NCI-H1092 treated with DMSO at 0.1 percent for 48 hours (cell line): ENCODE results near the gene IL1R2.
"Not testable (repeated sequence)": the region's sequence is repeated elsewhere in the genome, so short reads cannot be mapped to it uniquely, and the experiment has no call there.

ENCODE experiments used
- DNase-seq: peaks from one replicate; lab custom pipeline; 2025; lab: John Stamatoyannopoulos, UW

Gene IL1R2

GRCh38 chr2:101998896-101999789 lies 7.4 kb downstream of the IL1R2 start:
- no peak for DNase-seq

- no peak for DNase-seq
Measured at GRCh38 chr2:102000012-102000411, 8.3 kb downstream of the IL1R2 start.

- no peak for DNase-seq
Measured at GRCh38 chr2:102000813-102001766, 9.3 kb downstream of the IL1R2 start.

DNA sequence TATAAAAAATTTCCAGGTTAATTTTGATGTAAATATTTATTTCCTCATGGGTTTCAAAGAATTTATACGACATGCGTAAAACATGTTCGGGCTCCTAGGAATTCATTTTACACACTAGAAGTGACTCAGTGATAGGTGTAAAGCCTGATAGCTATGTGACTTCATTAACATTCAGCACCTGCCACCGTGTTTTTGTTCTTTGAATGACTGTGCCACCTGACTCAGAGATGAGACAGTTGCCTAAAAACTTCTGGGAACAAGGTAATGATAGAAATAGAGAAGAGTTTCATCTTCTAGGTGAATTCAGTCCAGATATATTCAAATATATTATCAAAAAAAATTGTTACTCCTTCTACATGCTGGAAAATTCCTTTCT lies 10.0 kb downstream of the IL1R2 start:
- no peak for DNase-seq

GRCh38 chr2:102002228-102002627 lies 10.5 kb downstream of the IL1R2 start:
- DNase-seq = no peak

- DNase-seq = not testable (repeated sequence)
Measured at GRCh38 chr2:102002909-102003308, 11.1 kb downstream of the IL1R2 start.

GRCh38 chr2:102003696-102004095 lies 11.9 kb downstream of the IL1R2 start:
- no peak for DNase-seq

DNA sequence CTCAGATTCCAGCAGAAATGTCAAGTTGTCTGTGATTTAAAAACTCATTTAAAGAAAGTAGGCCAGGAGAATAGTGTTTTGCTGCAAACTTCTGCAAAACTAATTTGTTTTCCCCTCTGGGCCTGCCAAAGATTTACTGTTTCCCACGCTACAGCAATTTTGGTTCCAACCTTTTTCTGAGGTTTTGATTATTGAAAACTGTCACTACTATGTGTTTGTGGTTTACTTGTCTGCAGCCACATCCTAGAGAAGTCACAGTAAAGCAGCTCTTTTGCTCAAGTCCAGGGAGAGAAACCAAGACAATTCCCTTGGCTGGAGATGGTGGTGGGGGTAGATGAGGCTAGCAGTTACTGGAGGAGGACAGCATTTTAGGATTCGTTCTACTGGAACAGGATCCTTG lies 12.8 kb downstream of the IL1R2 start:
- DNase-seq = no peak

DNA sequence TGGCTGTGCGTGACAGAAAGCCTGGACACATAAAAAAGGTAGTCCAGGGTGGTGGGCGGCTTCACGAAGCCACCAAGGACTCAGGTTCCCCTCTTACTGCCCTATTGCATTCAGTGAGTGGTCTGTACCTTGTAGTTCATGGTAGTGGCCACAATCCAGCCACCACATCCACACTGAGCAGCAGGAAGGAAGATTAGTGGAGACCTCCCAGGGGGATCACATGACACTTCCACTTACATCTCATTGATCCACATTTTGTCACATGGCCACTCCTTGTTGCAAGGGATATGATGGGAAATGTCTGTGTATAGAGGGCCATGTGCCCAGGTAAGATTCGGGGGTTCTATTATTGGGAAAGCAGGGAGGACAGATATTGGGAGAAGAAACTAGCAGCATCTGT lies 13.7 kb downstream of the IL1R2 start:
- no peak for DNase-seq

DNA sequence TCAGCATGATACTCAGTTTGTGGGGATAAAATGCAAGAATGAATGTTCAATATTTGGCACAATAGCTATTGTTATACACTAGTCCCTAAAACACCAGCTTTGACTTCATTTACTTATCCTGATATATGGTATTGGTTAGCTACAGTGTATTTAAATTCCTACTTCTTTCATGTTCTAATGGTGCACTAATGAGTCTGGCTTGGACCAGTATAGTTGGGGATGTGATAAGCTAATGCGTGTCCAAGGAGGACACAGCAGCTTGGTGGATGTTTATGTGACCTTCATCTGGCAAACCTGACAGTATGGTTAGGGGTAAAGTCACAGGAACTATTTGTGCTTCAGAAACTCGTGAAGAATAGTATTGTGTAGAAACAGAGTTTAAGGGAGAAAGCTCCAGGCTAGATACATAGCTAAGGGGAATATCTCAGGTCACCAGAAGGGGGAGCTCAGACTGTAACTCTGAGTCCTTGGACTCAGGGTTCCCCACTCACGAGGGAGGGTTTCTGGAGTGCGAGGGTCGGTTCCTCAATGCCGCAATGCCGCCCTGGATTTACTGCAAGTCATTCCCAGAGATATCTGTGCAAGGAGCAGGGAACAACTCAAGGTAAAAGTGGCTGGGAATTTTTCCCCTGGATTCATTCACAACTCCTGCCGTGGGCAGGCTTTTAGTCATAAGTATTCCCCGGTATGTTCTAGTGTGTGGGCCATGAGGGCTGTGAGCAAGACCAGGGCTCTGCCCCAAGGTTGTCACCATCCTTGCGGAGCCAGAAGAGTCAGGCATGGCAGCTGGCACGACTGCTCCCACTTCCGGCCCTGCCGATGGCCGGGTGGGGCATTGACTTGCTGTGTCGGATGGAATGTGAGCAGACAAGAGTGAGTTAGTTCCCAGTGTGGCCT lies 14.5 kb downstream of the IL1R2 start:
- no peak for DNase-seq

DNA sequence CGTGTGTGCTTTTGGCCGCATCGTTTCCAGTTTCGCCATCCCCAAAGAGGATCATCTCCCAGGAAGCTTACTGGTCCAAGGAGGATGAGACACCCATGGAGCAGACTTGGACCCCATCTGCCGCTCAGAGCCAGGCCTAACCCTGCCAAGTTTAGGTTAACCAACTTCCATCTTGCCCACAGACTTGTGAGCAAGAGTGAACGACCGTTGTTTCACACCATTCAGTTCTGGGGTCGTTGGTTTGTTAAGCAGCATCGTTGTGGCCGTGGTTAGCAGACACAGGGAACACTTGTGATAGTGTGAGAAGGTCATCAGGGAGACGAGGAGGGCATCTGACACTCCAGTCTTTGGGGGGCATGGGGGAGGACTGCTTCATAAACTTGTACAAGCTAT lies 15.1 kb downstream of the IL1R2 start:
- DNase-seq = no peak

- no peak for DNase-seq
Measured at GRCh38 chr2:102008490-102008889, 16.7 kb downstream of the IL1R2 start.

DNA sequence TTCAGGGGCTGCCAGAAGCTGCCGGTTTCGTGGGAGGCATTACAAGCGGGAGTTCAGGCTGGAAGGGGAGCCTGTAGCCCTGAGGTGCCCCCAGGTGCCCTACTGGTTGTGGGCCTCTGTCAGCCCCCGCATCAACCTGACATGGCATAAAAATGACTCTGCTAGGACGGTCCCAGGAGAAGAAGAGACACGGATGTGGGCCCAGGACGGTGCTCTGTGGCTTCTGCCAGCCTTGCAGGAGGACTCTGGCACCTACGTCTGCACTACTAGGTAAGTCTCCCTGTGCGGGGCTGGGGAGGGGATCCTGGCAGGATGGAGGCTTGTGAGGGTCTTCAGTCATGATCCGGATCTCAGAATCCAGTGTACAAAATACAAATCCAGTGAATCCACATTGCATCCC lies 17.8 kb downstream of the IL1R2 start:
- DNase-seq = no peak

DNA sequence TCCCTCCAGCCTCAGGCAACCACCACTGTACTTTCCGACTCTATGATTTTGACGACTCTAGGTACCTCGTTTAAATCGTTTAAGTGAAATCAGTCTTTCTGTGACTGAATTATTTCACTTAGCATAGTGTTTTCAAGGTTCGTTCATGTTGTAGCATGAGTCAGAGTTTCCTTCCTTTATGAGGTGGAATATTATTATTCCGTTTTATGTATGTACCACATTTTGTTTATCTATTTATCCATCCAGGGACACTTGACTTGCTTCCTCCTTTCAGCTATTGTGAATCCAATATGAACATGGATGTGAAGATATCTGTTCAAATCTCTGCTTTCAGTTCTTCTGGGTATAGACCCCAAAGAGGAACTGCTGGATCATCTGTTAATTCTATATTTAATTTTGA lies 19.1 kb downstream of the IL1R2 start:
- no peak for DNase-seq

- no peak for DNase-seq
Measured at GRCh38 chr2:102012061-102012614, 20.4 kb downstream of the IL1R2 start.

- DNase-seq = no peak
Measured at GRCh38 chr2:102013206-102014040, 21.7 kb downstream of the IL1R2 start.

DNA sequence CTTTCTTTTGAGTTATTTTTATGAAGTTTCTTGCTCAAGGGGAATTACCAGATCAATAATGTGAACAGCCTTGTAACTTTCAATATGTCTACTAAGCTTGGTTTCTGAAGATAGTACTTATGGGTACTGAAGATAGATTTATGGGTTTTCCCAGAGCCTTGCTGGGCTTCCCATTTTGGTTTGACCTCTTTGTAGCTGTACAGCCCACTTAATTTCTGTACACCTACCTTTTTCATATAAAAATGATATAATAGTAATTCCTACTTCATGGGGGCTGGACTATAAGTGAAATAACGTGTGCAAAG lies 22.2 kb downstream of the IL1R2 start:
- DNase-seq = no peak

DNA sequence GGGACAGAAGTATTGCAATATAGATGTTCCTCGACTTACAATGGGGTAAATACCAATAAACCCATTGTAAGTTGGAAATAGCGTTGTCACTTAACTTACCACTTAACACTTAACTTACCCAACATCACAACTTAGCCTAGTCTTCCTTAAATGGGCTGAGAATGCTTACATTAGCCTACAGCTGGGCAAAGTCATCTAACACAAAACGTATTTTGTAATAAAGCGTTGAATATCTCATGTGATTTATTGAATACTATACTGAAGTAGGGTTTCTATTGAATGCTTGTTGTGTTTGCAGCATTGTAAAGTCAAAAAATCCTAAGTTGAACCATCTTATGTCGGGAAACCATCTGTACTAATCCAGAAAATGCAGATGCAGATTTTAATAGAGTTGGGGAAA lies 23.6 kb downstream of the IL1R2 start:
- no peak for DNase-seq

- DNase-seq = no peak
Measured at GRCh38 chr2:102016399-102016955, 24.7 kb downstream of the IL1R2 start.

DNA sequence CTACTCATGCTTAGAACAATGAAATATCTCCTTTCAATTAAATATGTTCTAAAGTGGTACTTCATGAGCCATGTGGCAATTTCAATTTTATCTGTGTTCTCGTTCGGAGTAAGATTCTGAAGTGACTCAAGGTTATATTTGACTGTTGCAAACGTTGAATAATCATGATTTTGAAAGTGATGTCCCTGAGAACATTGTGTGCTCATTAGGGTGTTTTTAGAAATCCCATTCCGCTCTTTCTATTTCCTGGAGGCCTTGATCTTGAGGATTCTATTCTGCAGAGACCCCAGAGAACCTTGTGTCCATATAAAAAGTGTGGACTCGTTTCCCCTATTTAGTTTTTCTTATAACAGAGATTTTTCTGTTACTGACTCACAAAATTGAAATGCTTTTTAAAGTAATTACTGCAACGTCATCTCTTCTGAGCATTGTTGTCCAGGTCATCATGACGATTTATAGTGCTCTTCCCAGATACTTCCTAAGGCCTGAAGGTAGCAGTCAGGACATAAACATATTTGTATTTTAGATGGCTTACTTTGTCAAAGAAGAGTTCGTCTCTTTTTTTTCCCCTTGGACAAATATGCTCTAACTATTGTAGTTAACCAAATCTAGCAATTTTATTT lies 27.2 kb downstream of the IL1R2 start:
- no peak for DNase-seq
